SK-MEL-5 (cell line): ENCODE results near the gene KLHDC8B. TPM values are rescaled to one million over a fixed set of nuclear protein-coding genes. Genes with fewer than 3 reads are reported as not detected.
A peak's percentile ranks its signal among the peaks of the same experiment; 100 is the strongest.

ENCODE experiments used
- DNase-seq: peaks from one replicate; pipeline ENCODE4 v3.0.0-alpha.2; 2016; ENCODE audit warnings: low read depth, low spot score
- in situ Hi-C: cut with HindIII; loops from 2 replicates; pipeline ENCODE4 v1.10.0; 2016; ENCODE audit warnings: low sequenced_read_pairs, high pct_unique_total_duplicates, low pct_unique_long_range_greater_than_20kb
- total RNA-seq: library from RNA; depleted of rRNA; stranded (reverse); fragments of >200 nt; shearing (Covaris generic); gene quantifications from 2 replicates; pipeline ENCODE4 v1.2.3, GENCODE V29; 2014

The KLHDC8B gene
- total RNA-seq, 1 experiment from 2014 or later: 12.2 TPM

DNA sequence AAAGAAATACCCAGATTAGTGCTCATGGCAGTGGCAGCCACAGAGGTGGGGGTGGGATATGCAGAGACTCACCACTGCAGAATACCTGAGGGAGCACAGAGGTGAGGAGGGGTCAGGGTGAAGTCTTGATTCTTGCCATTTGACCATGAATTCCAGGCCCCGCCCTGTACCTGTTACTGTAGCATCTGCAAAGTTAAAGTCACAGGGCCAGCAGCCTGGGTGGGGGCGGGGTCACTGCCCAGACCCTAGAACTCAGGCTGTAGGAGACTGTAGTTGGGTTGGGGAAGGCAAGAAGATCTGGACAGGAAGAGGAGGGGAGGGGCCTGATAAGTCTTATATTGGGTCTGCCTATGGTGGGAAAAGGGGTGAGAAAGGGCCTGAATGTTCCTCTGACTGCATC is 19.8 kb upstream of the KLHDC8B start:
- DNase-seq: no peak
- in situ Hi-C loops: no loop called here

DNA sequence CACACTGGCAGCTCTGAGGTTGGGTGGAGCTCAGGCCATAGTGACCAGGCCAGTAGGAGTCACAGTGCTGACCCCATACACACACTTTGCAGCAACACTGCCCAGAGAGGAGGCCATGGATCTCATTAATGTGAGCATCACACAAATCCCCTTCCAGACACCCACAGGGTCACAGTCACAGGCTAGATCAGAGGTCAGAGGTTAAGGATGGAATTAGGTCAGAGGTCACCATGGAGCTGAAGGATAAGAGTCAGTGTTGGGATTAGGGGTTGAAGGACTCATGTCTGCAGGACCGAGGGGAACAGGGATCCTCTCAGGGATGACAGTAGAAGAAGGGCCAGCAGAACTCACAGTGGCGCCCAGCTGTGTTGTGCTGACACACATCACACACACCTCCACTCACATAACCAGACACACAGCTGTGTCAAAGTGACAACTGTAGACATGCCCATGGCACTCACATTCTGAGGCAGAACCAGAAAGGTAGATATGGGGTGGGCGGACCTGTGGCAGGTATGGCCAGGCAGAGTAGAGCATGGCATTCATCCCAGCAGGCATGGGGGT is 18.0 kb upstream of the KLHDC8B start:
- in situ Hi-C loops: no loop called here
- no peak for DNase-seq

DNA sequence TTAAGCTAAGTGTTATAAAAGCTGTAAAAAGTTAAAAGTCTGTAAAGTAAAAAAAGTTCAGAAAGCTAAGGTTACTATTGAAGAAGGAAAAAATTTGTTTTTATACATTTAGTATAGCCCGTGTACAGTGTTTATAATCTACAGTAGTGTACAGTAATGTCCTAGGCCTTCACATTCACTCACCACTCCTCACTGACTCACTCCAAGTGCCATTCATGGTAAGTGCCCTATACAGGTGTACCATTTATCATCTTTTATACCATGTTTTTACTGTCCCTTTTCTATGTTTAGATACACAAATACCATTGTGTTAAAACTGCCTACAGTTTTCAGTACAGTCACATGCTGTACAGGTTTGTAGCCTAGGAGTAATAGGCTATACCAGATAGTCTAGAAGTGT is 14.1 kb upstream of the KLHDC8B start:
- in situ Hi-C loops: no loop called here
- no peak for DNase-seq

DNA sequence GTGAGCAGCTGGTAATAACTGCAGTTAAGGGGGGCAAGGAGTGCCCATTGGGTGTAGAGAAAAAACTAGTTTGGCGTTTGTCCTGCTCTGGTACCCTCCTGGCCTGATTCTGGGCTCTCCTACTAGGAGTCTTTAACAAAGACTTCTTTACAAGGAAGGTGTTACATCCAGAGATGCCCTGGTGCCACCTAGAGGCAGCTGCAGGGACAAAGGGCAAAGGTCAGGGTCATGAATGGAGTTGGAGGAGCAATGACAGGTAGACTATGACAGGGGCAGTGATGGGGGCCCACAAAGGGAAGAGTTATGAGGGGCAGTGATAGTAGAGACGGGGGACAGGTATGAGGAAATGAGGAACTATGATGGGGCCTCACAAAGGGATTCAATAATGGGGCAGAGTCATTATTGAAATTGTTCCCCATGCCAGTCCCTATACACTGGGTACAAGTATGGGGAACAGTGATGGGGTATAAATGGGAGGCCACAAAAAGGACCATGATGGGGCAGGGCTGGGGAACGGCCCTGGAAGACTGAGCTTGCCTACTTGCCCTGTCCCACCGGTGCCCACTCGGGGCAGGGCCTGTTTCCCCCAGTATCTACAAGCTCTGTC is 13.2 kb upstream of the KLHDC8B start:
- DNase-seq: peak; percentile 59
- in situ Hi-C loops: no loop called here

DNA sequence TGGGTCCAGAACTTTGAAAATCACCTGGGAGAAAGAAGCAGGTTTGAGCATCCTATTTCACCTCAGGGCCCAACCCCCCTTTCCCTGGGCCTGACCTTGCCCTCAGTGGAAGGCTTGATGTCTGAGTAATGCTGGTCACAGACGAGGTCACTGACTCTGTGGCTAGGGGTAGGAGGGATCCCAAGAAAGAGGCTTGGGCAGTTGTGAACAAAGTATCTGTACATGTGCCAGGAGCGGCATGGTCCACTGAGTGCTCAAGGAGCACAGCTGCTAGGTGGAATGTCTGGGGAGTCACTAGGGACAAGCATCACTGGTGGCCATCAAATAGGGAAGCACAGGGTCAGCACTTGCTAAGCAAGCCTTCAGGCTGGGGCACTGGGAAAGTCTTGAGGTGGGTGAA is 12.6 kb upstream of the KLHDC8B start:
- no peak for DNase-seq
- in situ Hi-C loops: no loop called here

DNA sequence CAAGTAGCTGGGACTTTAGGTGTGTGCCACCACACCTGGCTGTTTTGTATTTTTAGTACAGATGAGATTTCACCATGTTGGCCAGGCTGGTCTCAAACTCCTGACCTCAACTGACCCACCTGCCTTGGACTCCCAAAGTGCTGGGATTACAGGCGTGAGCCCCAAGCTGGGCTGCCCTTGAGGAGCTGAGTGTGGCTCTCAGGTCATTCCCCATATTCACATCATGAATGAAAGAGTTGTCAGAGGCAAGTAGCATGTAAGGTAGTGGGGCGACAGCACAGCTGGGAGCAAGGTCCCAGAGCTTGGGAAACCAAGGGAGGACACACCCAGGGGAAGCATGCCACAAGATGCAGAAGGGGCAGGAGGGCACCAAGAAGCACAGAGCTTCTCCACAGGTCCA is 10.2 kb upstream of the KLHDC8B start:
- in situ Hi-C loops: no loop called here
- DNase-seq: no peak

DNA sequence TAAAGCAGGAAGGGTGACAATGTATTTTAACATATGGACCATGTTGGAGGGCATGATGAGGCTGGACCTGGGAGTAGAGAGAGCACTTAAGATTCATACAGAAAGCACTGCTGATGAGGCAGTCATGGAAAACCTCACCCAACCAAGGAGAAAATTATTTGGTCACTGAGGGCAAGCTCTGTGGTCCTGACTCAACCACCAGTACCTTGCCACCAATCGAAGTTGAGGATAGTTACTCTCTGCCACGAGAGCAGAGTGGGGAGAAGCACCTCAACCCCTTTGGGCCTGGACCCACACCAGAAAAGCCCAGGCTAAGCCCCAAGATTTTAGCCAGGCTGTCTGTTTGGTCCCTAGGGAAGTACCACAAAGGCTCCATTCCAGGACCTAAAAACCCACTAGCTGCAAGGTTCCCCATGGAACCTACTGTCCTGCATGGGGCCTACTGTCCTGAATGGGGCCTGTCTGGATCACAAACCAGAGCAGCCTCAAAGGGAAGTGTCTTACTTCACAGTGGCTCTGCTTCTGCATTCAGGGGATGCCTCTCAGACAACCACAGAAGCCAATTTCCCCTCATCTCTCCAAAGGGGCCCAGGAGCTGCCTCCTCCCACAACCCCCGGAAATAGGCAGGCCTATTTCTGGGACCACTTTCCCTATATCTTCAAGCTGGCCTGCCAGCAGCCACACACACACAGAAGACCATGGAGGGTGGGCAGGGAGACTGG is 9.4 kb upstream of the KLHDC8B start:
- no peak for DNase-seq
- in situ Hi-C loops: no loop called here

DNA sequence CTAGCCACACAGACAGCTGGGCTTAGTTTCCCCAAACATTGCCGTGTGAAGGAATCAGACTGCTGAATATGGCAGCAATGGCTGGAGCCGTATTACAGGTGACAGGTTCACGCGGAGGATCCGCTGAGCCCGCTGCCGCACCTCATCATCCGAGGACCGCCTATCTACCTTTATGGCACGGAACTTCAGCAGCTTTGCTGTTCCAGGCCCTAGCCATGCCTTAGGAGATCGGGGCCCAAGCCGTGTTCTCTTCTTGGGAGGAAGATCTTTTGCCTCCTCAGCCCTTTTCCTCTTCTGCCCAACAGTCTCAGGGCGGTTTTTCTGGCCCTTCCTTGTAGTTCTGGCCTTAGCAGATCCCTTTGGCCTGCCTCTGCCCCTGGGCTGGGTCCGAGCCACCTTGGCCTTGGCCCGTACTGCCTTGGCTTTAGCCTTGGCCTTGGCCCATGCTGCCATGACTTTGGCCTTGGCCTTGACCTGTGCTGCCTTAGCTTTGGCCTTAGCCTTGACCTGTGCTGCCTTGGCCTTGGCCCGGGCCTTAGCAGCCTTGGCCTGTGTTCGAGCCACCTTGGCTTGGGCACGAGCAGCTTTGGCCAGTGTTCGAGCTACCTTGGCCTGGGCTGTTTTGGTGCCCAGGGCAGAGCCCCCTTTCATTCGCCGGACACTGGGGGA is 8.5 kb upstream of the KLHDC8B start:
- DNase-seq: no peak
- in situ Hi-C loops: no loop called here

DNA sequence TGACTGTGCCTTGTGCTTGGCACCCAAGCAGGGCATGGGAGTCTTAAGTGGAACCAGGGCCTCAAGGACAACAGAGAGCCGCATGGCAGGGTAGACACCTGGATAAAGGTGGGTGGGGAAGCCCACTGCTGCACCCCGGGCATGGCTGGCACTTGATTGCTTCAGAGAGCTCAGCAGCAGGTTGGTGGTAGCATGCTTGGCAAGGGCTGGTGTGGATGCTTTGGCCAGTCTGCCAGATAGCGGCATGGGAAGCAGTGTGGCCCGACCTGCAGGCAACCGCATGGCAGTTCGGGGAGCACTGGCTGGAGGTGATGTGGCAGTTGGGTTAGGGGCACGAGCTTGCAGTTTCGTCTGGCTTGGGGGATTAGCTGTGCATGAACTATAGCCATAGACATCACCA is 7.8 kb upstream of the KLHDC8B start:
- no peak for DNase-seq
- in situ Hi-C loops: no loop called here

DNA sequence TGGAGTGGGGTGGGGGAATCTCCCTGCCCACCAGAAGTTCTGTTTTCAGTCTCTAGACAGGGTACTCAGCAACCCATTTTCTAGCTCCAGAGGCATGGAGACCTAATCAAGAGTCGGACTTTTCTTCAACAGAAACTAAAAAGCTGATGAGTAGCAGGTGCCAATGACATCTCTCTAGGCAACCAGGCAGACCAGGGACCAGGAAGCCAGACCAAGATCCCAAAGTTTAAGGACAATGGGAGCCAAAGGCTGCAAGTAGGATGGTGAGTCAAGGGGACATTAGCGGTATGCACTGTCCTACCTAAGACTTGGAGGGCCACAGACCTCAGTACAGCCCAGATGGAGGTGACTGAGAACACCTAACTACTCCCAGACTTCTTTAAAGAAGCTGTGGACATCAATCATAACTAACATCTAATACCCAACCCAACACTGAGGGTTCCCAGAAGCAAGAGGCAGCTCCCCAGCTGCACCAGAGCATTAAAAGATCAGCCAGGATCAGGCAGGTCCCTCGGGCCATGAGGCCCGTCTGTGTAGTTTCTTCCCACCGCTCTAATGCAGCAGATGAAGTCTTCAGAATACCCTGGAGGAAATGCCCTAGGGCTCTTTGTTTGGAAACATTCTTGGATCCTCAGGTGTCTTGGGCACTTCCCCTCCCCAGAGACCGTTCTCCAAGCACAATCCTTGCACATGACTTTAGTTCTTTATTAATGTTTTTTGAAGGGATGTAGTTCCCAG is 6.2 kb upstream of the KLHDC8B start:
- DNase-seq: no peak
- in situ Hi-C loops: no loop called here

DNA sequence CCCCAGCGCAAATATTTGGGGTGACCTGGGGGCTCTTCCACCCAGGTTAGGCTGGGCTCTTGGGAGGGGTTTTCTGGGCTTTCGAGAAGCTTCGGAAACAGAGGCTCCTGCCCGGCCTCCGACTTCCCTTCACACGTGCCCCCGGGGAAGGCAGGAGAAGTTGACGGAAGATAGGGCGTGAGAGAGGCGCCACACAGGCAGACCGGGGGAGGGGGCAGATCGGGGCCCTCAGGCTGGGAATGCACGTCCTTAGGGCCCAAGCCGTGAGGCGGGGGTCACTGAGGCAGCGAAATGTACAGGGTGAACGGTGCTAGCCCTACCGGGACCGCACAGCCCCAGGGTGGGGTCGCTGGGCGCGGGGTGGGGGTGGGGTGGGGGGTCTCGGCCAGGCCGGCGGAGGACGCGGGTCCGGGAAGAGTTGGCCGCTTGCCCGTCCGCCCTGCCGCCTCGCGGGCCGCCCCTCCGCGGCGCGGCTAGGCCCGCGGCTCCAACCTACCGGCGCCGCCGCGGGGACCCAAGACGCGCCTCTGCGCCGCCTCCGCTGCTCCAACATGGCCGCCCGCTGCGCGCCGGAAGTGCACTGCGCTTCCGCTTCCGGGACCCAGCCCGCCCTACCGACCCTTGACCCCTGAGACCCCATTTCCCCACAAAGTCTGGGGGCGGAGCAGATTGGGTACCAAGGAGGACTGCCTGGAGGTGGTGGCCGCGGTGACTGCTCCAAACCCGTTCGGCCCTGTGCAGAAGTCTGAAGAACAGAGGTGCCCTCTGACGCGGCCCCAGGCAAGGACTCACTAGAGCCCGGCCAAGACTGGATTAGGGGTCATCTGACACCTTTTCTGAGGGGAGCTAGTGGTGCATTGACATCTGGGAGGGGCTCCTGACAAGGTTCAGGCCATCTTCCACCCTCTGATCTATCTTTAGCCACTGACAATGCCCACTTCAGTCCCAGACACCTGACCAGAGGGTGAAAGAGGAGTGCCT is 5.3 kb upstream of the KLHDC8B start, which contains the start of gene CCDC71:
Gene CCDC71 (minus strand): TSS at position 561 of the 981 bp plus-strand sequence. CDS start 2,123 bp downstream, outside the sequence.
- in situ Hi-C loops: no loop called here
- DNase-seq: peak; percentile 67

DNA sequence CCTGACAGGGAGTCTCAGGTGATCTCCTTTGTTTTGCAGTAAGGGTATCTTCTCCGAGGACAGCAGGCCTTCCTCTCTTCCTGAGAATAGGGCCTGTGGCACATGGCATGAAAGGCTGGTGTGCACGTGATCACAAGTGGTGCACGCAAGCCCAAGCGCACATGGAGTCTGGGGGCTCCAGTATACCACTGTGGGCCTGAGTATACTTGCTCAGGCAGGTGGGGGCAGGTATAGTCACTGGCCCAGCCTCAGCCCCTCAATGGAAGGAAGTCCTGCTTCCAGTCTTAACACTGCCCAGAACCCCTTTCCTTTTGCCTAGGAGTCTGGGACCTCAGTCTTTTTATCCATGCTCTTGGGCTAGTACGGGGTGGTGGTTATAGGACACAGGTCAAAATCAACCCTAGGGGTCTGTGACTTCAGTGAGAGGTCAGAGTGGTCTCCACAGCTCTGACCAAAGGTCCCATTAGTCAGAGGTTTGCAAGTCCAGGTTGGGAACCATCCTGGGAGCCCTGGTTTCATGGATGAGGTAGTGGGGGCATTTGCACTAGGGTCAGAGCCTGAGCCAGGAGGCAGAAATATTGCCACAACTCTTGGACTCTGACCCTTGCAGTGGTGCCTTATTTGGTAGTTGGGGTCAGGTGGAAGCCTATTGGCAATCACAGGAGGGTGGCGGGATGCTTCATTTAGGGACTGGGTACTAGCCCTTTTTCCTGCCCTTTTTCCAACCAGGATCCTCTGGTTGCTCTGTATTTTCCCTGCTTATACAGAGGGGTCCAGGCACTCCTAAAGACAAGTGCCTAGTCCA is 4.4 kb upstream of the KLHDC8B start:
- in situ Hi-C loops: no loop called here

DNA sequence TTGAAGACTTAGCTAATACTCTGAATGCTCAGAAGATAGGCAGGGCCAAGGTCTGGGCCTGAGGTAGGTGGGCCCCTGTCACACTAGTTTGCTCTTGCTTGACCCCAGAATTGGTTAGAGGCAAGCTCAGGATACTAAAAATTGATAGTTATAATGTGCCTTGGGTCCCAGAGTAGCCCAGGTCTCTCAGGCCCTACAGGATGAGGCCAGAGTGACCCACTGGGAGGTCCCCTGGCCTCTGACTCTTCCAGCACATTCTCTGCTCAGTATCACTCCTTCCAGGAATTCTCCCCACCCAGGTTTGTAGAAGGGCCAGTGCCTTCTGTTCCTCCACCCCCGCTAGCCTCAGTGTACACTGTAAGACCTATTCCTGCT is 667 bp upstream of the KLHDC8B start:
- DNase-seq: no peak
- in situ Hi-C loops: no loop called here

More for the DNA sequence above, 4.4 kb upstream of the KLHDC8B start:
- no peak for DNase-seq

DNA sequence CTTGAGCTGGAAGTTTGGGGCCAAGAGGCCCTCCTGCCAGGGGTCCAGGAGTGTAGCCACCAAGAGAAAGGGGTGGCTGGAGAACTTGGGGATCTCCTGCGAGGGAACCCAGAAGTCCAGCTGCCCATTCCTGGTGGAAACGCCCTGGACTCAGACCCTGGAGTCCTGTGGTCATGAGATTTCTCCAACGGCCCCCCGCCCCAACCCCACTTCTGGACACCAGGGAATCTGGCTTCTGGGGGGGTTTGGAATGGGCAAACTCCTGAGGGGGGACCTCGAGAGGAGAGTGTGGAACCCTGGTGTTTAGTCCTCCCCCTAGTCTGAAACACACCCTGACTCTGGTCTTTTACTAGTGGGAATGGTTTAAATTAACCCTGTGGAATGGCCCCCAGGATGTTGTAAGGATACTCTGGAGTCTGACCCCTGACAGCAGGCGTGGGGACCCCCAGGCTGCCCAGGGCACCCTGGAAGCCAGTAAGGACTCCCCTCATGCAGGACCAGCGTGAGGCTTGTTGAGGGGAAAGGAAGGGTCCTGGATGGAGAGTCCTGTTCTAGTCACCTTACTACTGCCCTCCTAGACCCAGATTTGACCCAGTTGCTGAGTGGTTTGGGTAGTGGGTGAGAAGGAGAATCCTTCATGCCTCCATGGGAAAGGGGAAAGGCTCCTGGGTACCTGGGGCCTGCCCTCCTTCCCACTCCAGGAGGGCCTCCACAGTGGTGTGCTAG is 540 bp downstream of the KLHDC8B start:
- in situ Hi-C loops: no loop called here
- no peak for DNase-seq

DNA sequence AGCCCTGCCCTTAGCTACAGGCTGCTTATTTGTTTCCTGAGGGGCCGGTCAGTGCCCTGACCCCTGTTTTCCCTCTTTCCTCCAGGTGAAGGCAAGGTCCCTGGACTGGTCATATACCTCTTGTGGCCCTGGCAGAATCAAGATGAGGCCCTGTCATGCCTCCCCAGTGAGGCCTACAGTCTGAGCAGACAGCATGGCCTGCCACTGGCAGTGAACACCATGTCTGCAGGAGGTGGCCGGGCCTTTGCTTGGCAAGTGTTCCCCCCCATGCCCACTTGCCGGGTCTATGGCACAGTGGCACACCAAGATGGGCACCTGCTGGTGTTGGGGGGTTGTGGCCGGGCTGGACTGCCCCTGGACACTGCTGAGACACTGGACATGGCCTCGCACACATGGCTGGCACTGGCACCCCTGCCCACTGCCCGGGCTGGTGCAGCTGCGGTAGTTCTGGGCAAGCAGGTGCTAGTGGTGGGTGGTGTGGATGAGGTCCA is 1.2 kb downstream of the KLHDC8B start:
- DNase-seq: no peak
- in situ Hi-C loops: no loop called here
